Panc1 (cell line): ENCODE results near the gene ENOX1. TPM values are rescaled to one million over a fixed set of nuclear protein-coding genes. Genes with fewer than 3 reads are reported as not detected.

Experiments
- ATAC-seq: fragments of 200-7000 bp; cut with Tn5 transposase; 2 replicates; pipeline ENCODE4 v1.9.1; 2020; ENCODE audit warnings: mild to moderate bottlenecking, moderate library complexity
- BruUV-seq: library from RNA; stranded (reverse); fragments of 400-500 nt; replicated peaks from 2 replicates; lab custom pipeline; 2021; lab: Mats Ljungman, UMichigan
- CTCF ChIA-PET: fragments of 300-600 bp; sonication (Branson Sonifier 250); formaldehyde crosslinking; loops from one replicate; lab custom pipeline; 2022; ENCODE audit warnings: antibody characterized with exemption; lab: Charles Lee
- POLR2A ChIA-PET: fragments of 300-600 bp; sonication (Branson Sonifier 250); formaldehyde crosslinking; loops from one replicate; lab custom pipeline; 2022; ENCODE audit warnings: antibody characterized with exemption; lab: Charles Lee
- DNase-seq: peaks from one replicate; pipeline ENCODE4 v3.0.0-alpha.2; 2010; ENCODE audit warnings: low read depth, low spot score
- H3K27ac ChIP-seq: 2 replicates; pipeline ENCODE4 v1.5.1; 2011; ENCODE audit warnings: mild to moderate bottlenecking, low read length, inconsistent platforms
- H3K27me3 ChIP-seq: fragments of 200-500 bp; sonication (Bioruptor generic); 2 replicates; pipeline ENCODE4 v1.6.0; 2014; ENCODE audit warnings: low read length, inconsistent platforms; ENCODE audit not compliant: control insufficient read depth, insufficient read depth
- H3K36me3 ChIP-seq: fragments of 200-500 bp; sonication (Bioruptor generic); 2 replicates; pipeline ENCODE4 v1.5.1; 2014; ENCODE audit warnings: inconsistent platforms, mild to moderate bottlenecking, low read length, moderate library complexity; ENCODE audit not compliant: control insufficient read depth, insufficient read depth
- H3K4me1 ChIP-seq: 2 replicates; pipeline ENCODE4 v1.5.1; 2011; ENCODE audit warnings: inconsistent platforms, mild to moderate bottlenecking, low read length, moderate library complexity; ENCODE audit not compliant: control insufficient read depth, insufficient read depth
- H3K4me3 ChIP-seq, 2 experiments: 2 replicates each; pipeline ENCODE4 v1.5.1; 2011 to 2012; ENCODE audit warnings: low read depth in 2 of 2, low read length in 2 of 2, mild to moderate bottlenecking in 2 of 2, inconsistent platforms in 1 of 2, moderate library complexity in 1 of 2
- H3K9me3 ChIP-seq: fragments of 200-500 bp; sonication (Bioruptor generic); 2 replicates; pipeline ENCODE4 v1.5.1; 2014; ENCODE audit warnings: low read depth, mild to moderate bottlenecking, inconsistent platforms, low read length, moderate library complexity; ENCODE audit not compliant: control insufficient read depth, insufficient read depth
- POLR2AphosphoS5 ChIP-seq: IDR thresholded peaks from 2 replicates; pipeline ENCODE4 v1.6.1; 2012; ENCODE audit warnings: mild to moderate bottlenecking, low read depth, low read length, moderate library complexity
- SIN3A ChIP-seq: IDR thresholded peaks from 2 replicates; pipeline ENCODE4 v1.6.1; 2012; ENCODE audit warnings: low read depth, mild to moderate bottlenecking, low read length, moderate library complexity, borderline replicate concordance; ENCODE audit not compliant: insufficient read depth
- TCF7L2 ChIP-seq: IDR thresholded peaks from 2 replicates; pipeline ENCODE4 v1.6.1; 2011; ENCODE audit warnings: mild to moderate bottlenecking, low read depth, low read length, inconsistent platforms
- in situ Hi-C: cut with HindIII; loops from 2 replicates; pipeline ENCODE4 v1.10.0; 2016; ENCODE audit warnings: low sequenced_read_pairs, low pct_unique_long_range_greater_than_20kb
- intact Hi-C: fragments of 100-400 bp; cut with micrococcal nuclease; formaldehyde crosslinking; loops from one replicate; pipeline ENCODE4 v1.10.0; 2022; ENCODE audit not compliant: unreplicated experiment
- total RNA-seq: library from RNA; stranded (reverse); gene quantifications from one replicate; pipeline ENCODE4 v1.2.1, GENCODE V29; 2021; ENCODE audit not compliant: unreplicated experiment
- TF ChIP-seq, protein P1 (sequence below), 2 experiments: IDR thresholded peaks; 2 replicates each; pipeline ENCODE4 v1.6.1; 2011 to 2012; ENCODE audit warnings: low read depth in 2 of 2, control low read depth in 1 of 2, low read length in 1 of 2, mild to moderate bottlenecking in 1 of 2, moderate library complexity in 1 of 2; ENCODE audit not compliant: insufficient read depth in 1 of 2
- TF ChIP-seq, protein P2 (sequence below): fragments of 450-650 bp; IDR thresholded peaks from 2 replicates; pipeline ENCODE4 v1.5.1; 2017; ENCODE audit warnings: mild to moderate bottlenecking

Gene ENOX1
- total RNA-seq, 1 experiment from 2014 or later: 0.23 TPM

DNA sequence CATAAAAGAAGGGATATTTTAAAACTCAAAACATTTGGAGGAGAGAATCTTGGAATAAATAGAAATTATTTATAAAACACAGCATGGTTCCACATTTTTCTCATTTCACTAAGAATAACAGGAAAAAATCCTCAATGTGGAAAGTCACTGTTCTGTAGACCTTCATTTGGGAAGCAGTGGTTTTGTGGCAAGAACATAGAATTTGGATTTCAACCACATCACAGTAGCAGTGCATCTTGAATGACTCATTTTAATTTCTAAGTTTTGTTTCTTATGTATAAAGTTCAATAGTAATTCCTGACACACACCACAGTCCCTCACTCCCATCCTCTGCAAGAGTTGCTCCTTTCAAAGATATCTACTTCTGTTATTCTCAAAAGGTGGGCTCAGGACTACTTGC is 264.0 kb downstream of the ENOX1 start:
- POLR2A ChIA-PET: no interaction called here
- Histone ChIP-seq H3K9me3 (no peaks in the 10 kb centered on the region), H3K4me1 (no peaks in the 10 kb centered on the region), H3K27me3 (no peaks in the 10 kb centered on the region), H3K4me3 (no peak overlapping the region), H3K36me3 (no peaks in the 10 kb centered on the region), H3K27ac (no peak overlapping the region)
- DNase-seq (no peak), ATAC-seq (no peak)
- CTCF ChIA-PET: no interaction called here
- in situ Hi-C loops: no loop called here
- TF ChIP-seq TCF7L2 (no peak), SIN3A (no peak), POLR2AphosphoS5 (no peak)
- TF ChIP-seq, protein P1, sequence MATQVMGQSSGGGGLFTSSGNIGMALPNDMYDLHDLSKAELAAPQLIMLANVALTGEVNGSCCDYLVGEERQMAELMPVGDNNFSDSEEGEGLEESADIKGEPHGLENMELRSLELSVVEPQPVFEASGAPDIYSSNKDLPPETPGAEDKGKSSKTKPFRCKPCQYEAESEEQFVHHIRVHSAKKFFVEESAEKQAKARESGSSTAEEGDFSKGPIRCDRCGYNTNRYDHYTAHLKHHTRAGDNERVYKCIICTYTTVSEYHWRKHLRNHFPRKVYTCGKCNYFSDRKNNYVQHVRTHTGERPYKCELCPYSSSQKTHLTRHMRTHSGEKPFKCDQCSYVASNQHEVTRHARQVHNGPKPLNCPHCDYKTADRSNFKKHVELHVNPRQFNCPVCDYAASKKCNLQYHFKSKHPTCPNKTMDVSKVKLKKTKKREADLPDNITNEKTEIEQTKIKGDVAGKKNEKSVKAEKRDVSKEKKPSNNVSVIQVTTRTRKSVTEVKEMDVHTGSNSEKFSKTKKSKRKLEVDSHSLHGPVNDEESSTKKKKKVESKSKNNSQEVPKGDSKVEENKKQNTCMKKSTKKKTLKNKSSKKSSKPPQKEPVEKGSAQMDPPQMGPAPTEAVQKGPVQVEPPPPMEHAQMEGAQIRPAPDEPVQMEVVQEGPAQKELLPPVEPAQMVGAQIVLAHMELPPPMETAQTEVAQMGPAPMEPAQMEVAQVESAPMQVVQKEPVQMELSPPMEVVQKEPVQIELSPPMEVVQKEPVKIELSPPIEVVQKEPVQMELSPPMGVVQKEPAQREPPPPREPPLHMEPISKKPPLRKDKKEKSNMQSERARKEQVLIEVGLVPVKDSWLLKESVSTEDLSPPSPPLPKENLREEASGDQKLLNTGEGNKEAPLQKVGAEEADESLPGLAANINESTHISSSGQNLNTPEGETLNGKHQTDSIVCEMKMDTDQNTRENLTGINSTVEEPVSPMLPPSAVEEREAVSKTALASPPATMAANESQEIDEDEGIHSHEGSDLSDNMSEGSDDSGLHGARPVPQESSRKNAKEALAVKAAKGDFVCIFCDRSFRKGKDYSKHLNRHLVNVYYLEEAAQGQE (IDR thresholded peaks at IDR 0.05; ENCODE audit: insufficient read depth in 1 of 2, low read depth in 2 of 2, low read length in 1 of 2): no peak
- TF ChIP-seq, protein P2, sequence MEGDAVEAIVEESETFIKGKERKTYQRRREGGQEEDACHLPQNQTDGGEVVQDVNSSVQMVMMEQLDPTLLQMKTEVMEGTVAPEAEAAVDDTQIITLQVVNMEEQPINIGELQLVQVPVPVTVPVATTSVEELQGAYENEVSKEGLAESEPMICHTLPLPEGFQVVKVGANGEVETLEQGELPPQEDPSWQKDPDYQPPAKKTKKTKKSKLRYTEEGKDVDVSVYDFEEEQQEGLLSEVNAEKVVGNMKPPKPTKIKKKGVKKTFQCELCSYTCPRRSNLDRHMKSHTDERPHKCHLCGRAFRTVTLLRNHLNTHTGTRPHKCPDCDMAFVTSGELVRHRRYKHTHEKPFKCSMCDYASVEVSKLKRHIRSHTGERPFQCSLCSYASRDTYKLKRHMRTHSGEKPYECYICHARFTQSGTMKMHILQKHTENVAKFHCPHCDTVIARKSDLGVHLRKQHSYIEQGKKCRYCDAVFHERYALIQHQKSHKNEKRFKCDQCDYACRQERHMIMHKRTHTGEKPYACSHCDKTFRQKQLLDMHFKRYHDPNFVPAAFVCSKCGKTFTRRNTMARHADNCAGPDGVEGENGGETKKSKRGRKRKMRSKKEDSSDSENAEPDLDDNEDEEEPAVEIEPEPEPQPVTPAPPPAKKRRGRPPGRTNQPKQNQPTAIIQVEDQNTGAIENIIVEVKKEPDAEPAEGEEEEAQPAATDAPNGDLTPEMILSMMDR: no peak
- intact Hi-C loops: no loop called here
- BruUV-seq: no TSS peak

DNA sequence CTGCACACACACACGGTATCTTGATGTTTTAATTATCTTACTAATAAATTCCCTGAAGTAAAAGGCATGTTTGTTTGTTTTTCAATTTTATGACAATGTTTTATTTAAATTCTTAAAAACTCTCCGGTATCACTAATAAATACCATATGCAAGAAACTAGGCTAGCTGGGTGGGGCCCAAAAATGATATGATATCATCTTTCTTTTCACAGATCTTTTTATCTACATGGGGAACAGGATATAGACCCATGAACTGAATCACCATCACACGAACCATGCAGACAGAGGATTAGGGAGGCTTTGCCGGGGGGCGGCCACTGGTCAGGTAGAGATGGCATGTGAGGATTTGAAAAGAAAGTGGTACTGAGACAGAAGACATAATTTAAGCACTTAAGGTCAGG is 266.4 kb downstream of the ENOX1 start:
- CTCF ChIA-PET: no interaction called here
- Histone ChIP-seq H3K27me3 (no peaks in the 10 kb centered on the region), H3K36me3 (no peaks in the 10 kb centered on the region), H3K4me1 (no peaks in the 10 kb centered on the region), H3K4me3 (no peak overlapping the region), H3K27ac (no peak overlapping the region), H3K9me3 (no peaks in the 10 kb centered on the region)
- DNase-seq (no peak), ATAC-seq (no peak)
- TF ChIP-seq POLR2AphosphoS5: no peak
- intact Hi-C loops (no loop called here), in situ Hi-C loops (no loop called here)
- POLR2A ChIA-PET: no interaction called here
- BruUV-seq: no TSS peak

DNA sequence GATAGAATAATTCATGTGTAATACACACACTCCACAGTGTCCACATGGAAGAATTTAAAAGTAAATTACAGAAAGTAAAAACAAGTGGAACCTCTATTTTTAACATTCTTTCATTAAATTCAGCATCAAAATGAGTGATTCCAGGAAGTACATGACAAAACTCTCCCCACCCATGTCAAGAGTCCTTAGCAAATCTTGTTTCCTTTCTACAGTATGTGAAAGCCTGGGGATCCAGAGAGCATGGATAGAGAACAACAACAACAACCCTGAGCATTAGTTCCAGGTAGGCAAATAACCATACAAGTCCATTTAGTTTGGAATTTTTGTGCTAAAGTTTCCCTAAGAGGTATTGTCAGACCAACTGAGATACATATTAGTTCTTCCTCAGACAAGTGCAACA is 267.9 kb downstream of the ENOX1 start:
- no TSS peak for BruUV-seq
- no peak for TF ChIP-seq POLR2AphosphoS5
- TF ChIP-seq, protein P1 (IDR thresholded peaks at IDR 0.05; ENCODE audit: insufficient read depth in 1 of 2, low read depth in 2 of 2, low read length in 1 of 2): no peak
- TF ChIP-seq SIN3A: no peak
- TF ChIP-seq, protein P2: no peak
- in situ Hi-C loops: no loop called here

More for the DNA sequence above, 267.9 kb downstream of the ENOX1 start:
- no peaks in the 10 kb centered on the region for H3K27me3 ChIP-seq
- H3K4me1 ChIP-seq: no peaks in the 10 kb centered on the region
- ChIA-PET CTCF (no interaction called here), POLR2A (no interaction called here)
- no peak overlapping the region for H3K4me3 ChIP-seq
- intact Hi-C loops: no loop called here
- H3K27ac ChIP-seq: no peak overlapping the region
- no peak for DNase-seq
- no peaks in the 10 kb centered on the region for H3K36me3 ChIP-seq
- no peak for ATAC-seq
- no peaks in the 10 kb centered on the region for H3K9me3 ChIP-seq
